Activated T-helper 1 cell treated with anti-CD3 and anti-CD28 coated beads, Interleukin-12 subunit alpha, Interleukin-12 subunit beta, Interleukin-2, Interleukin-4 antibody, amounts not matched to agents 30 ng/mL and 10 ng/mL and 1 ng/mL, durations not matched to agents 14 hours and 24 hours and 36 hours (primary cell): Measurements from ENCODE around the gene NKD1. TPM values are rescaled to one million over a fixed set of nuclear protein-coding genes. Genes with fewer than 3 reads are reported as not detected.
"Not testable (repeated sequence)": the region's sequence is repeated elsewhere in the genome, so short reads cannot be mapped to it uniquely, and the experiment has no call there.

Source experiments
- DNase-seq: peaks from one replicate; pipeline ENCODE4 v3.0.0; 2021; ENCODE audit warnings: low spot score
- H3K27ac Mint-ChIP-seq: one replicate; pipeline ENCODE4 v1.8.0; 2021; ENCODE audit warnings: mild to moderate bottlenecking, mixed read lengths
- H3K27me3 Mint-ChIP-seq: one replicate; pipeline ENCODE4 v1.8.0; 2022; ENCODE audit warnings: mild to moderate bottlenecking, moderate library complexity, mixed read lengths; ENCODE audit not compliant: insufficient read depth
- H3K36me3 Mint-ChIP-seq: one replicate; pipeline ENCODE4 v1.8.0; 2021; ENCODE audit warnings: low read depth, mixed read lengths
- H3K4me1 Mint-ChIP-seq: one replicate; pipeline ENCODE4 v1.8.0; 2021; ENCODE audit warnings: low read depth, mixed read lengths
- H3K4me3 Mint-ChIP-seq: one replicate; pipeline ENCODE4 v1.8.0; 2021; ENCODE audit warnings: mild to moderate bottlenecking, moderate library complexity, mixed read lengths
- H3K9me3 Mint-ChIP-seq: one replicate; pipeline ENCODE4 v1.8.0; 2021; ENCODE audit warnings: mixed read lengths
- intact Hi-C: fragments of 100-400 bp; cut with micrococcal nuclease; formaldehyde crosslinking; loops from one replicate; pipeline ENCODE4 v1.15.1; 2024
- total RNA-seq: library from RNA; stranded (reverse); gene quantifications from 2 replicates; pipeline ENCODE4 v1.2.3, GENCODE V29; 2022

Gene NKD1
- total RNA-seq, 1 donor from 2014 or later, result 1.1 TPM

- H3K4me1 Mint-ChIP-seq, result no peaks in the 10 kb centered on the region
- peaks cover 5% of the 10 kb centered on the region for H3K9me3 Mint-ChIP-seq
- no peak overlapping the region for H3K4me3 Mint-ChIP-seq
- intact Hi-C loops, result no loop called here
- H3K27ac Mint-ChIP-seq, result no peak overlapping the region
- no peak for DNase-seq
- no peaks in the 10 kb centered on the region for H3K36me3 Mint-ChIP-seq
- peaks cover 5% of the 10 kb centered on the region for H3K27me3 Mint-ChIP-seq
Observed at GRCh38 chr16:50534958-50535357, 13.2 kb upstream of the NKD1 start.

- Mint-ChIP-seq H3K9me3 (no peaks in the 10 kb centered on the region), H3K36me3 (no peaks in the 10 kb centered on the region), H3K27ac (no peak overlapping the region), H3K4me1 (no peaks in the 10 kb centered on the region), H3K27me3 (peaks cover 3% of the 10 kb centered on the region), H3K4me3 (no peak overlapping the region)
- no peak for DNase-seq
- intact Hi-C loops, result no loop called here
Observed at GRCh38 chr16:50535506-50536257, 12.5 kb upstream of the NKD1 start.

GRCh38 chr16:50536258-50536645 lies 11.9 kb upstream of the NKD1 start:
- H3K27ac Mint-ChIP-seq, H3K4me3 Mint-ChIP-seq, H3K9me3 Mint-ChIP-seq, intact Hi-C loops, DNase-seq, H3K27me3 Mint-ChIP-seq, H3K36me3 Mint-ChIP-seq, H3K4me1 Mint-ChIP-seq: not testable (repeated sequence)

GRCh38 chr16:50537533-50538290 lies 10.5 kb upstream of the NKD1 start:
- H3K27me3 Mint-ChIP-seq, result peaks cover 11% of the 10 kb centered on the region
- H3K4me3 Mint-ChIP-seq, result no peak overlapping the region
- H3K4me1 Mint-ChIP-seq, result no peaks in the 10 kb centered on the region
- intact Hi-C loops, result no loop called here
- peaks cover under 1% of the 10 kb centered on the region for H3K9me3 Mint-ChIP-seq
- no peaks in the 10 kb centered on the region for H3K36me3 Mint-ChIP-seq
- H3K27ac Mint-ChIP-seq, result no peak overlapping the region
- DNase-seq, result no peak

- Mint-ChIP-seq H3K9me3 (peaks cover 7% of the 10 kb centered on the region), H3K27ac (no peak overlapping the region), H3K36me3 (no peaks in the 10 kb centered on the region), H3K4me1 (no peaks in the 10 kb centered on the region), H3K27me3 (peaks cover 11% of the 10 kb centered on the region), H3K4me3 (no peak overlapping the region)
- DNase-seq, result no peak
- intact Hi-C loops, result no loop called here
Observed at GRCh38 chr16:50538411-50539052, 9.7 kb upstream of the NKD1 start.

GRCh38 chr16:50539053-50539695 lies 9.0 kb upstream of the NKD1 start:
- no peak overlapping the region for H3K27ac Mint-ChIP-seq
- no peaks in the 10 kb centered on the region for H3K36me3 Mint-ChIP-seq

GRCh38 chr16:50539822-50540710 lies 8.1 kb upstream of the NKD1 start:
- Mint-ChIP-seq H3K36me3 (no peaks in the 10 kb centered on the region), H3K9me3 (peaks cover 16% of the 10 kb centered on the region), H3K4me1 (no peaks in the 10 kb centered on the region), H3K27me3 (peaks cover 11% of the 10 kb centered on the region), H3K4me3 (no peak overlapping the region), H3K27ac (no peak overlapping the region)
- intact Hi-C loops, result loop anchor here (10.0 kb wide), 1 partner anchor 265 kb away; no protein-coding TSS in a partner anchor
- no peak for DNase-seq

More at GRCh38 chr16:50539053-50539695, 9.0 kb upstream of the NKD1 start:
- Mint-ChIP-seq H3K9me3 (peaks cover 14% of the 10 kb centered on the region), H3K27me3 (peaks cover 11% of the 10 kb centered on the region), H3K4me1 (no peaks in the 10 kb centered on the region), H3K4me3 (no peak overlapping the region)
- DNase-seq, result no peak
- intact Hi-C loops, result no loop called here

- DNase-seq, result no peak
- H3K27ac Mint-ChIP-seq, result no peak overlapping the region
- intact Hi-C loops, result loop anchor here (10.0 kb wide), 1 partner anchor 266 kb away; no protein-coding TSS in a partner anchor
Observed at GRCh38 chr16:50540711-50541007, 7.5 kb upstream of the NKD1 start.

GRCh38 chr16:50542703-50543102 lies 5.5 kb upstream of the NKD1 start:
- intact Hi-C loops, result loop anchor here (10.0 kb wide), 1 partner anchor 268 kb away; no protein-coding TSS in a partner anchor
- peaks cover 14% of the 10 kb centered on the region for H3K27me3 Mint-ChIP-seq
- peaks cover 5% of the 10 kb centered on the region for H3K4me1 Mint-ChIP-seq
- H3K9me3 Mint-ChIP-seq, result peaks cover 16% of the 10 kb centered on the region
- DNase-seq, result no peak
- no peak overlapping the region for H3K4me3 Mint-ChIP-seq
- H3K27ac Mint-ChIP-seq, result no peak overlapping the region
- H3K36me3 Mint-ChIP-seq, result no peaks in the 10 kb centered on the region

More at GRCh38 chr16:50540711-50541007, 7.5 kb upstream of the NKD1 start:
- Mint-ChIP-seq H3K27me3 (peaks cover 11% of the 10 kb centered on the region), H3K4me3 (no peak overlapping the region), H3K4me1 (no peaks in the 10 kb centered on the region), H3K9me3 (peaks cover 16% of the 10 kb centered on the region), H3K36me3 (no peaks in the 10 kb centered on the region)

- no peak for DNase-seq
- Mint-ChIP-seq H3K27me3 (peaks cover 30% of the 10 kb centered on the region), H3K4me1 (peaks cover 14% of the 10 kb centered on the region), H3K9me3 (peaks cover 16% of the 10 kb centered on the region), H3K36me3 (no peaks in the 10 kb centered on the region), H3K27ac (no peak overlapping the region), H3K4me3 (no peak overlapping the region)
- intact Hi-C loops, result loop anchor here (5.0 to 10.0 kb wide), 3 partner anchors 219 to 334 kb away; no protein-coding TSS in a partner anchor
Observed at GRCh38 chr16:50546125-50546524, 2.1 kb upstream of the NKD1 start.

- Mint-ChIP-seq H3K4me1 (peaks cover 14% of the 10 kb centered on the region), H3K4me3 (peak overlapping the region; percentile 91), H3K27ac (peak overlapping the region; percentile 59), H3K36me3 (no peaks in the 10 kb centered on the region), H3K9me3 (peaks cover 16% of the 10 kb centered on the region), H3K27me3 (peaks cover 34% of the 10 kb centered on the region)
- peak; percentile 72 for DNase-seq
- intact Hi-C loops, result loop anchor here (1.0 to 10.0 kb wide), 12 partner anchors 42 to 522 kb away; partner anchors contain the start of gene CNEP1R1
Observed at GRCh38 chr16:50547340-50548124, 664 bp upstream of the NKD1 start.
